B cell (primary cell): ENCODE results near the gene ANKHD1. TPM values are rescaled to one million over a fixed set of nuclear protein-coding genes. Genes with fewer than 3 reads are reported as not detected.

Source experiments
- ATAC-seq: fragments of 200-7000 bp; cut with Tn5 transposase; one replicate; pipeline ENCODE4 v1.10.0; 2021; ENCODE audit warnings: low read depth, mild to moderate bottlenecking, moderate number of reproducible peaks, moderate library complexity
- CTCF ChIA-PET: fragments of 350-600 bp; sonication (Branson Sonifier 250); formaldehyde crosslinking; loops from one replicate; lab custom pipeline; 2021; ENCODE audit warnings: antibody characterized with exemption, inconsistent platforms; lab: Charles Lee
- POLR2A ChIA-PET: fragments of 350-600 bp; sonication (Branson Sonifier 250); formaldehyde crosslinking; loops from one replicate; lab custom pipeline; 2021; ENCODE audit warnings: antibody characterized with exemption; lab: Charles Lee
- DNase-seq: peaks from one replicate; pipeline ENCODE4 v3.0.0; 2013
- H2AFZ ChIP-seq: 2 replicates; pipeline ENCODE4 v1.6.1; 2012; ENCODE audit warnings: mild to moderate bottlenecking, low read depth, low read length; ENCODE audit not compliant: insufficient read depth, poor library complexity, severe bottlenecking
- H3K27ac ChIP-seq, 2 donors: 1 replicate in 1 of 2; 2 replicates in 1 of 2; pipeline ENCODE4 v1.5.1; 2012 to 2013; ENCODE audit warnings: low read length in 2 of 2, mild to moderate bottlenecking in 2 of 2, moderate library complexity in 1 of 2
- H3K27me3 ChIP-seq, 4 experiments: fragments of 200-600 bp in 1 of 4; sonication (generic) in 1 of 4; replicated peaks in 1 of 4; 1 replicate in 2 of 4; 2 replicates in 2 of 4; pipeline versions ENCODE4 v1.6.1 to v1.7.0; 2013 to 2016; ENCODE audit warnings: low read length in 3 of 4, mild to moderate bottlenecking in 2 of 4, mixed read lengths in 1 of 4, moderate library complexity in 1 of 4; ENCODE audit not compliant: insufficient read depth in 4 of 4, control insufficient read depth in 3 of 4; ENCODE audit errors: control extremely low read depth in 1 of 4
- H3K36me3 ChIP-seq, 2 experiments: replicated peaks in 1 of 2; 1 replicate in 1 of 2; 2 replicates in 1 of 2; pipeline versions ENCODE4 v1.6.1 to v1.7.1; 2013; ENCODE audit warnings: low read length in 1 of 2; ENCODE audit not compliant: insufficient read depth in 2 of 2, control insufficient read depth in 1 of 2; ENCODE audit errors: control extremely low read depth in 1 of 2, extremely low read depth in 1 of 2
- H3K4me1 ChIP-seq, 2 donors: fragments of 200-600 bp in 1 of 2; sonication (generic) in 1 of 2; 1 replicate in 1 of 2; 2 replicates in 1 of 2; pipeline versions ENCODE4 v1.5.1 to v1.6.1; 2013 to 2017; ENCODE audit warnings: low read length in 2 of 2; ENCODE audit not compliant: control insufficient read depth in 2 of 2, insufficient read depth in 2 of 2
- H3K4me2 ChIP-seq: replicated peaks from 2 replicates; pipeline ENCODE3; 2012; ENCODE audit warnings: mild to moderate bottlenecking, low read depth, low read length; ENCODE audit not compliant: poor library complexity, severe bottlenecking
- H3K4me3 ChIP-seq, 5 experiments: fragments of 200-600 bp in 1 of 5; sonication (generic) in 1 of 5; 1 replicate in 3 of 5; 2 replicates in 2 of 5; pipeline versions ENCODE4 v1.5.1 to v1.7.0; 2011 to 2016; ENCODE audit warnings: low read length in 4 of 5, mild to moderate bottlenecking in 4 of 5, low read depth in 2 of 5, control low read depth in 1 of 5, moderate library complexity in 1 of 5; ENCODE audit not compliant: insufficient read depth in 1 of 5; ENCODE audit errors: control extremely low read depth in 1 of 5, extremely low read depth in 1 of 5
- H3K79me2 ChIP-seq: fragments of 200-600 bp; sonication (generic); one replicate; pipeline ENCODE4 v1.6.0; 2016; ENCODE audit warnings: low read length; ENCODE audit not compliant: control insufficient read depth, insufficient read depth
- H3K9ac ChIP-seq: fragments of 200-600 bp; sonication (generic); 2 replicates; pipeline ENCODE4 v1.6.1; 2017; ENCODE audit warnings: mild to moderate bottlenecking, low read length, moderate library complexity
- H3K9me3 ChIP-seq, 3 donors: one replicate each; pipeline versions ENCODE4 v1.6.1 to v1.7.1; 2013; ENCODE audit warnings: low read length in 2 of 3; ENCODE audit not compliant: control insufficient read depth in 2 of 3, insufficient read depth in 1 of 3; ENCODE audit errors: control extremely low read depth in 1 of 3
- H4K20me1 ChIP-seq: 2 replicates; pipeline ENCODE4 v1.6.0; 2012; ENCODE audit warnings: mild to moderate bottlenecking, low read length; ENCODE audit not compliant: insufficient read depth, control insufficient read depth, poor library complexity, severe bottlenecking
- H3K27ac Mint-ChIP-seq: one replicate; pipeline ENCODE4 v1.8.0; 2021; ENCODE audit warnings: mixed read lengths
- H3K27me3 Mint-ChIP-seq: one replicate; pipeline ENCODE4 v1.8.0; 2021; ENCODE audit warnings: mixed read lengths
- H3K4me1 Mint-ChIP-seq: one replicate; pipeline ENCODE4 v1.8.0; 2021; ENCODE audit warnings: mixed read lengths
- H3K4me3 Mint-ChIP-seq: one replicate; pipeline ENCODE4 v1.8.0; 2021; ENCODE audit warnings: mixed read lengths
- H3K9me3 Mint-ChIP-seq: one replicate; pipeline ENCODE4 v1.8.0; 2022; ENCODE audit warnings: mixed read lengths; ENCODE audit not compliant: insufficient read depth
- CTCF ChIP-seq: fragments of 200-600 bp; IDR thresholded peaks from one replicate; pipeline ENCODE4 v1.8.0; 2022; ENCODE audit warnings: antibody characterized with exemption, mild to moderate bottlenecking
- EZH2 ChIP-seq: IDR thresholded peaks from 2 replicates; pipeline ENCODE4 v1.6.1; 2012; ENCODE audit warnings: borderline replicate concordance, low read depth, mild to moderate bottlenecking, moderate library complexity, low read length; ENCODE audit not compliant: insufficient read depth, poor library complexity, severe bottlenecking
- WGBS: methylation state at CpG from one replicate; pipeline ENCODE4 v1.1.5; 2013; ENCODE audit warnings: missing lambda C conversion rate; ENCODE audit not compliant: insufficient coverage; 5-methylcytosine and 5-hydroxymethylcytosine counted together
- intact Hi-C: fragments of 100-400 bp; cut with micrococcal nuclease; formaldehyde crosslinking; loops from one replicate; pipeline ENCODE4 v1.10.0; 2022
- polyA plus RNA-seq: library from polyadenylated mRNA; depleted of rRNA; stranded (reverse); fragments of >200 nt; gene quantifications from 2 replicates; pipeline ENCODE4 v1.2.3, GENCODE V29; 2012
- total RNA-seq, 2 donors: library from RNA; stranded (reverse); fragments of 120-200 nt in 1 of 2; gene quantifications; 1 replicate in 1 of 2; 2 replicates in 1 of 2; pipeline versions ENCODE4 v1.2.3 to v1.2.4, GENCODE V29; 2013 to 2022

ANKHD1 gene
- total and polyA plus RNA-seq, 2 donors (not counting 1 experiment from before 2014, with no cell fraction given): 96.3 to 246 TPM

GRCh38 chr5:140557965-140558364 lies 156.3 kb downstream of the ANKHD1 start:
- WGBS: 100% methylated on average over 1 of the region's 3 CpGs
- Mint-ChIP-seq H3K9me3 (no peaks in the 10 kb centered on the region), H3K4me1 (peaks cover 49% of the 10 kb centered on the region), H3K4me3 (peak overlapping the region; percentile 94), H3K27ac (peak overlapping the region; percentile 93), H3K27me3 (no peaks in the 10 kb centered on the region)
- Histone ChIP-seq H2AFZ (peak overlapping the region; percentile 69), H3K79me2 (peaks cover 33% of the 10 kb centered on the region), H3K36me3 (peaks cover 0 to 9% of the 10 kb centered on the region in 2 experiments), H3K27ac (peak overlapping the region; percentile 85 to 90), H3K27me3 (no peaks in the 10 kb centered on the region), H3K4me3 (peak overlapping the region in 2 of 5 experiments; percentile 62 to 78), H4K20me1 (peaks cover 4% of the 10 kb centered on the region), H3K4me2 (peak overlapping the region; percentile 78), H3K9me3 (no peaks in the 10 kb centered on the region), H3K4me1 (peaks cover 18 to 28% of the 10 kb centered on the region in 2 donors), H3K9ac (no peak overlapping the region)
- no peak for ATAC-seq
- ChIA-PET POLR2A (interaction anchor here (0.6 to 2.5 kb wide), 3 partner anchors 10 to 81 kb away, joined by 3 to 35 read pairs (median 5); partner anchors contain the start of genes EIF4EBP3 and TMCO6), CTCF (no interaction called here)
- intact Hi-C loops: loop anchor here (1.0 to 2.0 kb wide), 4 partner anchors 11 to 157 kb away; partner anchors contain the start of genes ANKHD1, EIF4EBP3, TMCO6 and WDR55
- TF ChIP-seq CTCF (no peak), EZH2 (no peak)
- DNase-seq: no peak

GRCh38 chr5:140558542-140558941 lies 156.9 kb downstream of the ANKHD1 start:
- ATAC-seq (no peak), DNase-seq (no peak)
- Mint-ChIP-seq H3K9me3 (no peaks in the 10 kb centered on the region), H3K27ac (no peak overlapping the region), H3K4me3 (peak overlapping the region; percentile 94), H3K27me3 (no peaks in the 10 kb centered on the region), H3K4me1 (peaks cover 47% of the 10 kb centered on the region)
- Histone ChIP-seq H2AFZ (no peak overlapping the region), H3K4me3 (no peak overlapping the region), H3K9ac (no peak overlapping the region), H3K4me2 (no peak overlapping the region), H3K9me3 (no peaks in the 10 kb centered on the region), H3K27me3 (no peaks in the 10 kb centered on the region), H3K27ac (no peak overlapping the region), H4K20me1 (peaks cover 4% of the 10 kb centered on the region), H3K4me1 (peaks cover 23 to 30% of the 10 kb centered on the region in 2 donors), H3K79me2 (peaks cover 36% of the 10 kb centered on the region), H3K36me3 (peaks cover 0 to 9% of the 10 kb centered on the region in 2 experiments)
- WGBS: 95% methylated on average over 4 of the region's 9 CpGs
- TF ChIP-seq EZH2: no peak
- TF ChIP-seq CTCF: no peak
- CTCF ChIA-PET: no interaction called here
- POLR2A ChIA-PET: interaction anchor here (0.6 to 2.5 kb wide), 4 partner anchors 10 to 89 kb away, joined by 3 to 35 read pairs (median 4); partner anchors contain the start of genes EIF4EBP3, IK, NDUFA2 and TMCO6
- intact Hi-C loops: no loop called here
